Measurements from ENCODE around the gene ZNF407.

DNA sequence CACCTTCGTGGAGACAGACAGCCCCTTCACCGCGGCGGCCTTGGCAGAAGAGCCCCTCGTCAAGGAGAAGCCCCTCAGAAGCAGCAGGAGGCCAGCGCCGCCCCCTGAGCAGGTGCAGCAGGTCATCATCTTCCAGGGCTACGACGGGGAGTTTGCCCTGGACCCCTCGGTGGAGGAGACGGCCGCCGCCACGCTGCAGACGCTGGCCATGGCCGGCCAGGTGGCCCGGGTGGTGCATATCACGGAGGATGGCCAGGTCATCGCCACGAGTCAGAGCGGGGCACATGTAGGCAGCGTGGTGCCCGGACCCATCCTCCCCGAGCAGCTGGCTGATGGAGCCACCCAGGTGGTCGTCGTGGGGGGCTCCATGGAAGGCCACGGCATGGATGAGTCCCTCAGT, 465.5 kb downstream of the ZNF407 start:
- TF ChIP-seq CTCF (IDR thresholded peaks at IDR 0.05) (no peak), POLR2A (IDR thresholded peaks at IDR 0.05) (no peak)
